Measurements from ENCODE around the gene GATD1. TPM values are rescaled to one million over a fixed set of nuclear protein-coding genes. Genes with fewer than 3 reads are reported as not detected.

Gene GATD1
- total and polyA plus RNA-seq, 9 of the 15 experiments (the other 6 are each of a cell fraction or from before 2014, with no cell fraction given): 2.8 to 144 (median 36.9) TPM

DNA sequence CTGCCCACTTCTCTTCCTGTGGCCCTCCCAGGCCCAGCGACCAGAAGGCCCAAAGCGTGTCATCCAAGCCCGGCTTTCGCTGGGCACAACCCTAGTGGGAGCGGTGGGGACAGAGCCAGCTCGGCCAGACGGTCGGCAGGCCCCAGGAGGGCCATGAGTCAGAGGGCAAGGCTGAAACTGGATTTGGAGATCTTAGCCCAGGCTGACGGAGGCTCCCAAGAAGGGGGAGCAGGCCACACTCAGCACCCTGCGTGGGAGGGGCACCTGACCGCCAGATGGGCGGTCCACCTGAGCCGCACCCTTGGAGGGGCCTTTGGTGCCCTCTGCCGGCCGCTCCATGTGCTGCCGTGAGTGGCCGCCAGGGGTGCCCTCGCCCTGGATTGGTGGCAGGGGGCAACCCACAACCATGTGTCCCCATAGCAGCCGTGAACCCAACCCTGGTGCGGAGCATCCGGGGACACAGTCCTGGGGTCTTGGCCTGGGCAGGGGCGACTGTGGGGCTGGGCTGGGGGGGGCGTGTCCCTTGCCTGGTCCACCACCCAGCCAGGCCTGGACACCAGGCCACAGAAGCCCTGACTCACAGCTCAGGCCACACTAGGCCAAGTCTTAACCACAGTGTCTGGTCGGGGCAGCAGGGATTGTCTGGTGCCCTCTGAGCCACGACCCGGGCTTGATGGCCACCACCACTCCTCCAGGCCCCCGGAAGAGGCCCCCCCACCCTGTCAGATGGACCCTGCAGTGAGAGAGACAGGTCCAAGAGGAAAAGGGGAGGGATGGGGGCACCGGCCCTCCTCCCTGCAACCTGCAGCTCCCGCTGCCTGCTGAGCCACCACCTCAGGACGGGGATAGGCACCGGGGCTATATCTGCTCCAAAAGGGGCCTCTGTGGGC is 49.2 kb downstream of the GATD1 start (continued):
- TF ChIP-seq NR4A1 (CRISPR knock-in tag; IDR thresholded peaks at IDR 0.05): no peak
- no peak for TF ChIP-seq NR4A1 (tag; IDR thresholded peaks at IDR 0.05)
- peak; percentile 94 for TF ChIP-seq MAZ (CRISPR knock-in tag; conservative IDR thresholded peaks at IDR 0.05 in 1 of 2, IDR thresholded peaks at IDR 0.05 in 1 of 2)
- no peak for TF ChIP-seq ZNF253 (CRISPR knock-in tag; conservative IDR thresholded peaks at IDR 0.05)
- no peak for TF ChIP-seq ZNF212 (CRISPR knock-in tag; IDR thresholded peaks at IDR 0.05)
- TF ChIP-seq KLF6 (CRISPR knock-in tag; IDR thresholded peaks at IDR 0.05; ENCODE audit: borderline replicate concordance): peak; percentile 80; the same call in 1 of the 2 replicates
- TF ChIP-seq FOXO4 (CRISPR knock-in tag; IDR thresholded peaks at IDR 0.05): 0 out of 2 replicates have a peak, but pooled peaks have one; percentile 31
- TF ChIP-seq NFIC (IDR thresholded peaks at IDR 0.05): peak; percentile 63
- peak; percentile 39; the same call in 1 of the 2 replicates for TF ChIP-seq SMARCA4 (IDR thresholded peaks at IDR 0.05)
- TF ChIP-seq CBFA2T2 (conservative IDR thresholded peaks at IDR 0.05): peak; percentile 46
- no peak for TF ChIP-seq ZNF140 (CRISPR knock-in tag; IDR thresholded peaks at IDR 0.05)
- peak; percentile 92 for TF ChIP-seq SP1 (CRISPR knock-in tag; IDR thresholded peaks at IDR 0.05)
- TF ChIP-seq MECOM (CRISPR knock-in tag; IDR thresholded peaks at IDR 0.05): no peak
- 0 out of 2 replicates have a peak, but pooled peaks have one; percentile 49 for TF ChIP-seq CEBPG (CRISPR knock-in tag; IDR thresholded peaks at IDR 0.05)
- no peak for TF ChIP-seq CEBPG (tag; conservative IDR thresholded peaks at IDR 0.05 in 1 of 2, IDR thresholded peaks at IDR 0.05 in 1 of 2)
- peak; percentile 84 for TF ChIP-seq FOSL1 (tag; conservative IDR thresholded peaks at IDR 0.05)
- TF ChIP-seq GATAD2A (IDR thresholded peaks at IDR 0.05): peak; percentile 53; the same call in 1 of the 2 replicates
- no peak for TF ChIP-seq SIN3B (IDR thresholded peaks at IDR 0.05; ENCODE audit: low read depth)
- no peak for TF ChIP-seq FOXK2 (conservative IDR thresholded peaks at IDR 0.05 in 1 of 2, IDR thresholded peaks at IDR 0.05 in 1 of 2; ENCODE audit: low read depth in 2 of 2)
- TF ChIP-seq ZNF76 (CRISPR knock-in tag; IDR thresholded peaks at IDR 0.05; ENCODE audit: borderline replicate concordance): 0 out of 2 replicates have a peak, but pooled peaks have one; percentile 45
- TF ChIP-seq, protein P1, sequence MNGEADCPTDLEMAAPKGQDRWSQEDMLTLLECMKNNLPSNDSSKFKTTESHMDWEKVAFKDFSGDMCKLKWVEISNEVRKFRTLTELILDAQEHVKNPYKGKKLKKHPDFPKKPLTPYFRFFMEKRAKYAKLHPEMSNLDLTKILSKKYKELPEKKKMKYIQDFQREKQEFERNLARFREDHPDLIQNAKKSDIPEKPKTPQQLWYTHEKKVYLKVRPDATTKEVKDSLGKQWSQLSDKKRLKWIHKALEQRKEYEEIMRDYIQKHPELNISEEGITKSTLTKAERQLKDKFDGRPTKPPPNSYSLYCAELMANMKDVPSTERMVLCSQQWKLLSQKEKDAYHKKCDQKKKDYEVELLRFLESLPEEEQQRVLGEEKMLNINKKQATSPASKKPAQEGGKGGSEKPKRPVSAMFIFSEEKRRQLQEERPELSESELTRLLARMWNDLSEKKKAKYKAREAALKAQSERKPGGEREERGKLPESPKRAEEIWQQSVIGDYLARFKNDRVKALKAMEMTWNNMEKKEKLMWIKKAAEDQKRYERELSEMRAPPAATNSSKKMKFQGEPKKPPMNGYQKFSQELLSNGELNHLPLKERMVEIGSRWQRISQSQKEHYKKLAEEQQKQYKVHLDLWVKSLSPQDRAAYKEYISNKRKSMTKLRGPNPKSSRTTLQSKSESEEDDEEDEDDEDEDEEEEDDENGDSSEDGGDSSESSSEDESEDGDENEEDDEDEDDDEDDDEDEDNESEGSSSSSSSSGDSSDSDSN (IDR thresholded peaks at IDR 0.05; ENCODE audit: borderline replicate concordance in 1 of 2, low read depth in 2 of 2, low read length in 2 of 2): peak; percentile 26 to 45; a peak in 1 of 4 replicates
- peak; percentile 87 for TF ChIP-seq GATAD2B (IDR thresholded peaks at IDR 0.05; ENCODE audit: borderline replicate concordance)
- TF ChIP-seq KLF10 (CRISPR knock-in tag; IDR thresholded peaks at IDR 0.05): no peak
- peak; percentile 81 for TF ChIP-seq ZFX (CRISPR knock-in tag; IDR thresholded peaks at IDR 0.05)
- TF ChIP-seq ATF1 (CRISPR knock-in tag; IDR thresholded peaks at IDR 0.05): no peak
- TF ChIP-seq ATF1 (tag; IDR thresholded peaks at IDR 0.05): peak; percentile 63
- peak in 1 of 2 experiments; percentile 79; a peak in 1 of 4 replicates for TF ChIP-seq RCOR1 (IDR thresholded peaks at IDR 0.05; ENCODE audit: borderline replicate concordance in 1 of 2, low read depth in 2 of 2, low read length in 2 of 2)

All from K562 (cell line).